Mesenchymal stem cell (in vitro differentiated cells and primary cell): ENCODE results near the gene KCNMB1.

Source experiments
- DNase-seq: peaks from one replicate; pipeline ENCODE4 v3.0.0-alpha.2; 2013
- H2AFZ ChIP-seq: one replicate; pipeline ENCODE4 v1.6.1; 2013; ENCODE audit warnings: low read depth, mild to moderate bottlenecking, control low read depth, inconsistent platforms, low read length, moderate library complexity
- H2AK5ac ChIP-seq: 2 replicates; pipeline ENCODE4 v1.6.1; 2013; ENCODE audit warnings: low read length, moderate library complexity, mild to moderate bottlenecking, inconsistent platforms; ENCODE audit not compliant: severe bottlenecking
- H2BK120ac ChIP-seq: one replicate; pipeline ENCODE4 v1.6.1; 2013; ENCODE audit warnings: low read depth, mild to moderate bottlenecking, inconsistent platforms, low read length, moderate library complexity
- H2BK12ac ChIP-seq, 2 experiments: one replicate each; pipeline ENCODE4 v1.6.1; 2013; ENCODE audit warnings: inconsistent platforms in 2 of 2, low read length in 2 of 2, mild to moderate bottlenecking in 2 of 2, moderate library complexity in 2 of 2, control low read depth in 1 of 2
- H2BK15ac ChIP-seq: one replicate; pipeline ENCODE4 v1.6.1; 2013; ENCODE audit warnings: mild to moderate bottlenecking, low read depth, inconsistent platforms; ENCODE audit not compliant: poor library complexity, severe bottlenecking
- H2BK5ac ChIP-seq: 2 replicates; pipeline ENCODE4 v1.6.1; 2013; ENCODE audit warnings: low read depth, mild to moderate bottlenecking, low read length, control low read depth, inconsistent platforms; ENCODE audit not compliant: poor library complexity, severe bottlenecking
- H3K14ac ChIP-seq, 2 experiments: one replicate each; pipeline ENCODE4 v1.6.1; 2013; ENCODE audit warnings: inconsistent platforms in 2 of 2, low read length in 2 of 2, control low read depth in 1 of 2, mild to moderate bottlenecking in 1 of 2, moderate library complexity in 1 of 2
- H3K18ac ChIP-seq, 2 experiments: one replicate each; pipeline ENCODE4 v1.6.1; 2013; ENCODE audit warnings: inconsistent platforms in 2 of 2, low read length in 2 of 2, control low read depth in 1 of 2, low read depth in 1 of 2, mild to moderate bottlenecking in 1 of 2
- H3K23ac ChIP-seq, 2 experiments: one replicate each; pipeline ENCODE4 v1.6.1; 2013; ENCODE audit warnings: inconsistent platforms in 2 of 2, low read length in 2 of 2, mild to moderate bottlenecking in 2 of 2, moderate library complexity in 2 of 2, control low read depth in 1 of 2
- H3K27ac ChIP-seq: 2 replicates; pipeline ENCODE4 v1.5.1; 2013; ENCODE audit warnings: mild to moderate bottlenecking, moderate library complexity, low read length, control low read depth, inconsistent platforms; ENCODE audit not compliant: poor library complexity, severe bottlenecking
- H3K27me3 ChIP-seq, 2 experiments: 2 replicates each; pipeline versions ENCODE4 v1.6.1 to v1.7.0; 2013; ENCODE audit warnings: low read length in 2 of 2, mild to moderate bottlenecking in 2 of 2, moderate library complexity in 2 of 2, control low read depth in 1 of 2, inconsistent platforms in 1 of 2; ENCODE audit not compliant: control insufficient read depth in 1 of 2, insufficient read depth in 1 of 2
- H3K36me3 ChIP-seq, 2 experiments: 2 replicates each; pipeline versions ENCODE4 v1.6.1 to v1.7.0; 2013; ENCODE audit warnings: low read length in 2 of 2, control low read depth in 1 of 2, inconsistent platforms in 1 of 2, low read depth in 1 of 2, mild to moderate bottlenecking in 1 of 2; ENCODE audit not compliant: insufficient read depth in 2 of 2, control insufficient read depth in 1 of 2
- H3K4ac ChIP-seq, 2 experiments: one replicate each; pipeline ENCODE4 v1.6.1; 2013; ENCODE audit warnings: inconsistent platforms in 2 of 2, low read length in 2 of 2, mild to moderate bottlenecking in 2 of 2, moderate library complexity in 2 of 2, control low read depth in 1 of 2, low read depth in 1 of 2
- H3K4me1 ChIP-seq: 2 replicates; pipeline ENCODE4 v1.6.1; 2013; ENCODE audit warnings: low read depth, low read length, control low read depth; ENCODE audit not compliant: control insufficient read depth, insufficient read depth
- H3K4me2 ChIP-seq: 2 replicates; pipeline ENCODE4 v1.6.1; 2013; ENCODE audit warnings: low read length, mild to moderate bottlenecking, inconsistent platforms; ENCODE audit not compliant: poor library complexity, severe bottlenecking
- H3K4me3 ChIP-seq, 2 experiments: 2 replicates each; pipeline versions ENCODE4 v1.5.1 to v1.7.0; 2013; ENCODE audit warnings: low read length in 2 of 2, mild to moderate bottlenecking in 2 of 2, control low read depth in 1 of 2, low read depth in 1 of 2; ENCODE audit not compliant: insufficient read depth in 1 of 2
- H3K79me1 ChIP-seq: replicated peaks from 2 replicates; pipeline ENCODE4 v1.6.1; 2013; ENCODE audit warnings: mild to moderate bottlenecking, control low read depth, low read length, inconsistent platforms; ENCODE audit not compliant: poor library complexity, severe bottlenecking
- H3K9ac ChIP-seq: 2 replicates; pipeline ENCODE4 v1.7.0; 2013; ENCODE audit warnings: mild to moderate bottlenecking, low read length, moderate library complexity
- H3K9me3 ChIP-seq: 2 replicates; pipeline ENCODE4 v1.7.0; 2013; ENCODE audit warnings: mild to moderate bottlenecking, low read length; ENCODE audit not compliant: control insufficient read depth
- H4K8ac ChIP-seq: one replicate; pipeline ENCODE4 v1.6.1; 2013; ENCODE audit warnings: inconsistent platforms, mild to moderate bottlenecking, low read length, moderate library complexity
- H4K91ac ChIP-seq: one replicate; pipeline ENCODE4 v1.6.1; 2013; ENCODE audit warnings: mild to moderate bottlenecking, low read length, inconsistent platforms
- WGBS: methylation state at CpG from one replicate; pipeline ENCODE4 v1.1.7; 2013; ENCODE audit warnings: mixed read lengths; 5-methylcytosine and 5-hydroxymethylcytosine counted together

Gene KCNMB1

DNA sequence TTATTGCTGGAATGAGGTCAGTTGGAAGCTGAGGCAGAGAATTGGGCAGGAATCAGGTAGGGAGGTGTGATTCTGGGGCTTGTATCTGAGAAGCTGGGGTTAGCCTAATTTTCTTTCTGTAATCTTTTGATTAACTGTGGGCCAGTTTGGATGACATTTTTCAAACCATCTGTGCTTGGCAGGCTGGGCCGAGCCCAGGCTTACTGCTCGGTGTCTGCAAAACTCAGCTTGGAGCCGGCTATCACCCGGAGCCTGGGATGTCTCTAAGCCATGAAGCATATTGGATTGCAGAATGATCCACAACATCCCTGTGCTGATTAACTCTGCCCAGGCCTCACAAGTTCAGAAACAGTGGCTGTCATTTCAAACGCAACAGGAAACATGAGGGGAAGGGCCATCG, 26.5 kb downstream of the KCNMB1 start:
- H3K79me1 ChIP-seq, result no peaks in the 10 kb centered on the region

DNA sequence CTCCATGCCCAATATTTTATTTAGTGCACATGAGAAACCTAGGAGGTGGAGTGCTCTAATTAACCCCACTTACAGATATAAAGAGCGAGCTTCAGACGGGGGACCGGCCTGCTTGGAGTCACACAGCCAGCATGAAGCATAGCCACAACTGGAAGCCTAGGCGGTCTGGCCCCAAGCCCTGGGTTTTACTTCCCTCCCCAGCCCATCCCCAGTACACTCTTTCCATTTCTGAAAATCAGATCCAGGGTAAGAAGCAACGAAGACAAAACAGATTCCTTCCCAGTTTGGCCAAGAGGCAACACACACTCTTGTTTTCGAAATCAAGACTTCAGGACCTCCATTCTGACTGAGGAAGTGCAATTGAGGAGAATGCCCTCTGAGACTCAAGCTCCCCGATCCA, 27.1 kb downstream of the KCNMB1 start:
- Histone ChIP-seq H3K18ac (no peak overlapping the region), H3K4me2 (no peak overlapping the region), H3K27me3 (peaks cover 17 to 30% of the 10 kb centered on the region in 2 experiments), H3K23ac (no peak overlapping the region), H3K36me3 (no peaks in the 10 kb centered on the region), H3K27ac (no peak overlapping the region), H3K4me1 (no peaks in the 10 kb centered on the region), H3K14ac (no peak overlapping the region), H4K91ac (no peak overlapping the region), H2AK5ac (no peak overlapping the region), H3K4me3 (no peak overlapping the region), H2AFZ (no peak overlapping the region), H2BK5ac (no peak overlapping the region), H2BK120ac (no peak overlapping the region), H4K8ac (no peak overlapping the region), H3K9ac (no peak overlapping the region), H3K4ac (no peak overlapping the region), H3K9me3 (no peaks in the 10 kb centered on the region), H2BK12ac (no peak overlapping the region), H3K79me1 (no peaks in the 10 kb centered on the region), H2BK15ac (no peak overlapping the region)
- DNase-seq, result no peak
- 89% methylated on average over 7 of the region's 7 CpGs for WGBS

More for the DNA sequence above, 26.5 kb downstream of the KCNMB1 start:
- no peaks in the 10 kb centered on the region for H3K36me3 ChIP-seq
- no peak overlapping the region for H2AK5ac ChIP-seq
- DNase-seq, result no peak
- H2AFZ ChIP-seq, result no peak overlapping the region
- no peak overlapping the region for H2BK120ac ChIP-seq
- H2BK15ac ChIP-seq, result no peak overlapping the region
- H3K9ac ChIP-seq, result no peak overlapping the region
- H3K4ac ChIP-seq, result no peak overlapping the region
- H3K27me3 ChIP-seq, result peaks cover 21 to 29% of the 10 kb centered on the region in 2 experiments
- H3K14ac ChIP-seq, result no peak overlapping the region
- H3K18ac ChIP-seq, result no peak overlapping the region
- no peak overlapping the region for H2BK12ac ChIP-seq
- no peak overlapping the region for H3K23ac ChIP-seq
- no peak overlapping the region for H4K91ac ChIP-seq
- WGBS, result 90% methylated on average over 6 of the region's 6 CpGs
- H2BK5ac ChIP-seq, result no peak overlapping the region
- no peak overlapping the region for H3K27ac ChIP-seq
- H4K8ac ChIP-seq, result no peak overlapping the region
- H3K4me3 ChIP-seq, result no peak overlapping the region
- H3K4me1 ChIP-seq, result no peaks in the 10 kb centered on the region
- H3K9me3 ChIP-seq, result no peaks in the 10 kb centered on the region
- H3K4me2 ChIP-seq, result no peak overlapping the region

DNA sequence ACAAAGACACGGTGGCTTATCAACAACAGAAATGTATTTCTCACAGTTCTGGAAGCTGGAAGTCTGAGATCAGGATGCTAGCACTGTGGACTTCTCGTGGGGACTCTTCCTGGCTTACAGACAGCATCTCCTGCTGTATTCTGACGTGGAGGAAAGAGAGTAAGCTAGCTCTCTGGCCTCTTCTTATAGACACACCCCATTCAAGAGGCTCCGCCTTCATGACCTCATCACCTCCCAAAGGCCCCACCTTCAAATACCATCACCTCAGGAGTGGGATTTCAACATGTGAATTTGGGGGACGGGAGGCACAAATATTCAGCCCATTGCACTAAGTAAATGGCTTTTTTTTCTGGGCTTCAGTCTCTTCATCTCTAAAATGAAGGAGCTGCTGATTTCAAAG, 27.6 kb downstream of the KCNMB1 start:
- Histone ChIP-seq H3K27ac (no peak overlapping the region), H2BK12ac (no peak overlapping the region), H3K9ac (no peak overlapping the region), H4K91ac (no peak overlapping the region), H2BK120ac (no peak overlapping the region), H3K9me3 (no peaks in the 10 kb centered on the region), H3K14ac (no peak overlapping the region), H2AFZ (no peak overlapping the region), H3K4me2 (no peak overlapping the region), H3K79me1 (no peaks in the 10 kb centered on the region), H2BK15ac (no peak overlapping the region), H3K4me3 (no peak overlapping the region), H3K23ac (no peak overlapping the region), H4K8ac (no peak overlapping the region), H2BK5ac (no peak overlapping the region), H3K18ac (no peak overlapping the region), H3K27me3 (peaks cover 20 to 30% of the 10 kb centered on the region in 2 experiments), H3K4ac (no peak overlapping the region), H3K4me1 (no peaks in the 10 kb centered on the region), H3K36me3 (no peaks in the 10 kb centered on the region), H2AK5ac (no peak overlapping the region)
- WGBS, result 82% methylated on average over 3 of the region's 5 CpGs
- DNase-seq, result no peak

DNA sequence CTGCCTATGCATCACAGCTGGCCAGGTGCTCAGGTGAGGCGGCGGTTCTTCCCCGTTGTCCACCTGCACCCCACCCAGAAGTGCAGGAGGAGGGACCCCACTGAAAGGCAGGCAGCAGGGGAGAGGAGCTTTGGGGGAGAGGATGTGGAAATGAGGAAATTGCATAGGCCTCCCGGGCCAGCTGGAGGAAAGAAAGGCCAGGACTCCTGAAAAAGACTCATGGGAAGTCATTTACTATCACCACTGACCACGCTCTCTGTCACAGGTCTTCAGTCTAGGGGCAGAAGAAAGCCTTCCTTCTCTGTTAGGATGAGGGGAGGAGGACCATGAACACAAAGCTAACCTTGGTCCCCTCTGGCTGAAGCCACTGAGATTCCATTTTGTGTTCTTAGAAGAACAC, 28.1 kb downstream of the KCNMB1 start:
- Histone ChIP-seq H3K27me3 (peaks cover 25% of the 10 kb centered on the region in 2 experiments), H4K8ac (no peak overlapping the region), H3K9ac (no peak overlapping the region), H2AK5ac (no peak overlapping the region), H2AFZ (peak overlapping the region; percentile 47), H3K4me2 (no peak overlapping the region), H3K9me3 (no peaks in the 10 kb centered on the region), H2BK120ac (no peak overlapping the region), H3K36me3 (no peaks in the 10 kb centered on the region), H2BK5ac (no peak overlapping the region), H3K27ac (no peak overlapping the region), H3K79me1 (no peaks in the 10 kb centered on the region), H3K4ac (no peak overlapping the region), H3K4me3 (no peak overlapping the region), H2BK12ac (no peak overlapping the region), H3K23ac (no peak overlapping the region), H4K91ac (no peak overlapping the region), H2BK15ac (no peak overlapping the region), H3K4me1 (no peaks in the 10 kb centered on the region), H3K14ac (peak overlapping the region in 1 of 2 experiments; percentile 58), H3K18ac (no peak overlapping the region)
- no peak for DNase-seq
- WGBS, result 90% methylated on average over 4 of the region's 5 CpGs
